Thoracic aorta (tissue), 2 donors: ENCODE results near the gene TOMM40L. TPM values are rescaled to one million over a fixed set of nuclear protein-coding genes. Genes with fewer than 3 reads are reported as not detected.

Source experiments
- ATAC-seq: fragments of 150-250 bp; one replicate; pipeline ENCODE4 v1.8.0; 2017; ENCODE audit warnings: low read depth; ENCODE audit not compliant: insufficient number of reproducible peaks, low FRiP score
- DNase-seq: peaks from one replicate; pipeline ENCODE4 v3.0.0-alpha.2; 2020; ENCODE audit warnings: low spot score
- H3K27ac ChIP-seq, 2 donors: fragments of 200-600 bp; sonication (generic); 1 replicate in 1 of 2; 2 replicates in 1 of 2; pipeline ENCODE4 v1.5.1; 2016; ENCODE audit warnings: mild to moderate bottlenecking in 2 of 2, moderate library complexity in 2 of 2
- H3K27me3 ChIP-seq: fragments of 200-600 bp; sonication (generic); replicated peaks from 2 replicates; pipeline ENCODE4 v1.6.0; 2016; ENCODE audit warnings: mild to moderate bottlenecking; ENCODE audit not compliant: insufficient read depth
- H3K36me3 ChIP-seq: fragments of 200-600 bp; sonication (generic); one replicate; pipeline ENCODE4 v1.5.1; 2016
- H3K4me1 ChIP-seq, 2 donors: fragments of 200-600 bp; sonication (generic); 1 replicate in 1 of 2; 2 replicates in 1 of 2; pipeline versions ENCODE4 v1.5.1 to v1.6.0; 2016; ENCODE audit warnings: low read depth in 2 of 2, mild to moderate bottlenecking in 1 of 2; ENCODE audit not compliant: control insufficient read depth in 1 of 2
- H3K4me3 ChIP-seq: fragments of 200-600 bp; sonication (generic); 2 replicates; pipeline ENCODE4 v1.5.1; 2016; ENCODE audit warnings: mild to moderate bottlenecking
- H3K9me3 ChIP-seq: fragments of 200-600 bp; sonication (generic); 2 replicates; pipeline ENCODE4 v1.5.1; 2016
- CTCF ChIP-seq: fragments of 200-600 bp; sonication (generic); IDR thresholded peaks from one replicate; pipeline ENCODE4 v1.5.1; 2019; ENCODE audit warnings: antibody characterized with exemption
- total RNA-seq, 2 donors: library from RNA; depleted of rRNA; stranded (reverse); fragments of >200 nt; gene quantifications; one replicate each; pipeline versions ENCODE4 v1.1.0 to v1.2.3, GENCODE V29; 2016

Gene TOMM40L
- total RNA-seq, 2 donors from 2014 or later, result 12.8 to 13.4 TPM

- DNase-seq (no peak), ATAC-seq (no peak)
- Histone ChIP-seq H3K27me3 (no peaks in the 10 kb centered on the region), H3K36me3 (peaks cover 20% of the 10 kb centered on the region), H3K9me3 (no peaks in the 10 kb centered on the region), H3K4me1 (no peaks in the 10 kb centered on the region), H3K4me3 (no peak overlapping the region), H3K27ac (no peak overlapping the region)
- TF ChIP-seq CTCF, result no peak
Measured at GRCh38 chr1:161233102-161233501, 7.2 kb downstream of the TOMM40L start.

GRCh38 chr1:161235957-161236775, 10.3 kb downstream of the TOMM40L start:
- ATAC-seq, result no peak
- H3K27ac ChIP-seq, result no peak overlapping the region
- no peaks in the 10 kb centered on the region for H3K9me3 ChIP-seq
- no peak for DNase-seq
- no peaks in the 10 kb centered on the region for H3K4me1 ChIP-seq
- TF ChIP-seq CTCF, result no peak
- H3K27me3 ChIP-seq, result no peaks in the 10 kb centered on the region
- H3K36me3 ChIP-seq, result no peaks in the 10 kb centered on the region
- no peak overlapping the region for H3K4me3 ChIP-seq

GRCh38 chr1:161238039-161238473, 12.2 kb downstream of the TOMM40L start, which contains the start of gene NR1I3:
Gene NR1I3, minus strand, starts transcription at chr1:161238203. Its CDS starts 1,638 bp downstream, at chr1:161236565.
- no peaks in the 10 kb centered on the region for H3K9me3 ChIP-seq
- no peaks in the 10 kb centered on the region for H3K4me1 ChIP-seq
- TF ChIP-seq CTCF, result no peak
- DNase-seq (no peak), ATAC-seq (no peak)
- no peak within 1 kb of the TSS for H3K27ac ChIP-seq
- no peak within 1 kb of the TSS for H3K4me3 ChIP-seq
- no peaks in the 10 kb centered on the region for H3K27me3 ChIP-seq
- H3K36me3 ChIP-seq, result no peaks in the 10 kb centered on the region

GRCh38 chr1:161241682-161242081, 15.8 kb downstream of the TOMM40L start:
- Histone ChIP-seq H3K27me3 (no peaks in the 10 kb centered on the region), H3K4me3 (no peak overlapping the region), H3K9me3 (no peaks in the 10 kb centered on the region), H3K27ac (no peak overlapping the region), H3K36me3 (no peaks in the 10 kb centered on the region), H3K4me1 (no peaks in the 10 kb centered on the region)
- ATAC-seq, result no peak
- no peak for TF ChIP-seq CTCF
- no peak for DNase-seq

GRCh38 chr1:161242313-161242712, 16.5 kb downstream of the TOMM40L start:
- Histone ChIP-seq H3K36me3 (no peaks in the 10 kb centered on the region), H3K4me1 (no peaks in the 10 kb centered on the region), H3K27ac (no peak overlapping the region), H3K4me3 (no peak overlapping the region), H3K9me3 (no peaks in the 10 kb centered on the region), H3K27me3 (no peaks in the 10 kb centered on the region)
- TF ChIP-seq CTCF, result no peak
- DNase-seq (no peak), ATAC-seq (no peak)
